WTC11 (cell line): Measurements from ENCODE around the gene SFT2D2.

Source experiments
- ATF1 ChIP-seq: sonication (generic); formaldehyde crosslinking; IDR thresholded peaks from 2 replicates; pipeline ENCODE4 v1.8.1; 2023; ENCODE audit warnings: mild to moderate bottlenecking, moderate library complexity, missing genetic modification reagents
- CREB1 ChIP-seq: sonication (generic); formaldehyde crosslinking; IDR thresholded peaks from 2 replicates; pipeline ENCODE4 v1.8.0; 2023; ENCODE audit warnings: mild to moderate bottlenecking, missing genetic modification reagents
- CTCF ChIP-seq: fragments of 200-600 bp; IDR thresholded peaks from 2 replicates; pipeline ENCODE4 v1.8.0; 2022; ENCODE audit warnings: antibody characterized with exemption
- FOXP1 ChIP-seq: sonication (generic); formaldehyde crosslinking; IDR thresholded peaks from 2 replicates; pipeline ENCODE4 v1.8.0; 2022; ENCODE audit warnings: missing genetic modification reagents, mild to moderate bottlenecking, moderate library complexity, borderline replicate concordance
- FOXP4 ChIP-seq: sonication (generic); formaldehyde crosslinking; IDR thresholded peaks from 2 replicates; pipeline ENCODE4 v1.8.0; 2022; ENCODE audit warnings: mild to moderate bottlenecking, missing genetic modification reagents
- KAT7 ChIP-seq: sonication (generic); formaldehyde crosslinking; IDR thresholded peaks from 2 replicates; pipeline ENCODE4 v1.8.1; 2023; ENCODE audit warnings: missing genetic modification reagents, mild to moderate bottlenecking, borderline replicate concordance
- PRDM15 ChIP-seq: sonication (generic); formaldehyde crosslinking; IDR thresholded peaks from 2 replicates; pipeline ENCODE4 v1.8.0; 2022; ENCODE audit warnings: missing genetic modification reagents
- SMAD3 ChIP-seq: sonication (generic); formaldehyde crosslinking; IDR thresholded peaks from 2 replicates; pipeline ENCODE4 v1.8.0; 2022; ENCODE audit warnings: missing genetic modification reagents, mild to moderate bottlenecking, borderline replicate concordance
- TCF7 ChIP-seq: sonication (generic); formaldehyde crosslinking; IDR thresholded peaks from 2 replicates; pipeline ENCODE4 v1.8.0; 2022; ENCODE audit warnings: mild to moderate bottlenecking, low read depth, missing genetic modification reagents, moderate library complexity
- TEAD4 ChIP-seq: sonication (generic); formaldehyde crosslinking; IDR thresholded peaks from 2 replicates; pipeline ENCODE4 v1.8.0; 2022; ENCODE audit warnings: mild to moderate bottlenecking, missing genetic modification reagents
- USF2 ChIP-seq: sonication (generic); formaldehyde crosslinking; IDR thresholded peaks from 2 replicates; pipeline ENCODE4 v1.8.1; 2023; ENCODE audit warnings: mild to moderate bottlenecking, missing genetic modification reagents, moderate library complexity
- ZNF317 ChIP-seq: sonication (generic); formaldehyde crosslinking; IDR thresholded peaks from 2 replicates; pipeline ENCODE4 v1.8.1; 2023; ENCODE audit warnings: low read depth, mild to moderate bottlenecking, moderate library complexity, missing genetic modification reagents, borderline replicate concordance
- ZNF671 ChIP-seq: fragments of 250-450 bp; sonication (Bioruptor Pico); IDR thresholded peaks from 2 replicates; pipeline ENCODE4 v1.8.0; 2021; ENCODE audit warnings: mild to moderate bottlenecking

- TF ChIP-seq CTCF (no peak), KAT7 (CRISPR knock-in tag) (no peak), TCF7 (no peak), FOXP1 (CRISPR knock-in tag) (no peak), ZNF671 (no peak), ZNF317 (CRISPR knock-in tag) (no peak), PRDM15 (CRISPR knock-in tag) (no peak), CREB1 (CRISPR knock-in tag) (no peak), FOXP4 (CRISPR knock-in tag) (no peak), ATF1 (CRISPR knock-in tag) (no peak), TEAD4 (no peak), SMAD3 (CRISPR knock-in tag) (no peak), USF2 (CRISPR knock-in tag) (no peak)
Measured at GRCh38 chr1:168202941-168203654, 22.7 kb upstream of the SFT2D2 start.
